Stimulated activated naive CD8-positive, alpha-beta T cell treated with anti-CD3 and anti-CD28 coated beads, Interleukin-15, Interleukin-2, amounts not matched to agents 100 ng/mL and 50 ng/mL, for 24 hours (primary cell): ENCODE measurements around the gene CCT4.
"Not testable (repeated sequence)": the region's sequence is repeated elsewhere in the genome, so short reads cannot be mapped to it uniquely, and the experiment has no call there.

Source experiments
- H3K27ac Mint-ChIP-seq: one replicate; pipeline ENCODE4 v1.8.0; 2021; ENCODE audit warnings: mild to moderate bottlenecking, mixed read lengths
- H3K27me3 Mint-ChIP-seq: one replicate; pipeline ENCODE4 v1.8.0; 2021; ENCODE audit warnings: mixed read lengths
- H3K36me3 Mint-ChIP-seq: one replicate; pipeline ENCODE4 v1.8.0; 2021; ENCODE audit warnings: low read depth, mixed read lengths
- H3K4me1 Mint-ChIP-seq: one replicate; pipeline ENCODE4 v1.8.0; 2021; ENCODE audit warnings: low read depth, mixed read lengths
- H3K4me3 Mint-ChIP-seq: one replicate; pipeline ENCODE4 v1.8.0; 2021; ENCODE audit warnings: mild to moderate bottlenecking, mixed read lengths
- H3K9me3 Mint-ChIP-seq: one replicate; pipeline ENCODE4 v1.8.0; 2021; ENCODE audit warnings: mixed read lengths

CCT4 gene

DNA sequence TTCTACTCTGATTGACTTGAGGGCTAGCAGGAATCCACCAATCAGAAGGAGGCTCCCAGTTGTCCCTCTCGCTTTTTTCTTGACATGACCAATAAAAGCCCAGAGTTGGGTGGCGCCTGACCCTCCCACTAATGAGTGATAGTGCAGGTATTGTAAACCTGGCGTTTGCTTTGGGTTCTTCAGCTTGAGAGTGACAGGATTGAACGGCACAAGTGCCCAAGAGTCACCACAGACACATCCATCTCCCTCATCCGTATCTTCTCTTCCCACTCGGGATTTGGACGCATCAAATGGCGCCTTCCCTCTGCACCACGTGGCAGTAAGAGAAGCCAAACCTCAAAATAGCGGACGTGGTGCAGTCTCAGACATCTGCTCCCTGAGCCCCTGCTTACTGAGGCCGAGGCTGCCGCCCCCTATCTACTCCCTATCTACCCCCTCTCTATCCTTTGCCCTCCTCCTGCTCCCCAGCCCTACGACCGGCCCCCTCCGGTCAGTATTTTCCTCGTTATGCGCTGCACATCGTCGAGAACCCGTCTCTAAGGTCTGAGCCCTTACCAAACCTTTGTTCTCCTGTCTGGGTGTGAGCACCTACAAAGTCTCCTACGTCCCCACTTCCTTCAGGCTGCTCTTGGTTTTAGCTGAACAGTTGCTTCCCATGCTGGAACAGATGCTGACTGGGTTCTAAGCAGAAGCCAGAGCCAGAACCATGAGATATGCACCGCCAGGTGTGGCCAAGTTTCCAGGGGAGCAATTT, 33.7 kb downstream of the CCT4 start:
- H3K27me3 Mint-ChIP-seq = no peaks in the 10 kb centered on the region
- peak overlapping the region; percentile 97 for H3K4me3 Mint-ChIP-seq
- H3K27ac Mint-ChIP-seq = peak overlapping the region; percentile 95
- no peaks in the 10 kb centered on the region for H3K9me3 Mint-ChIP-seq
- H3K36me3 Mint-ChIP-seq = no peaks in the 10 kb centered on the region
- peaks cover 34% of the 10 kb centered on the region for H3K4me1 Mint-ChIP-seq

- peak within 1 kb of the TSS; percentile 97 for H3K4me3 Mint-ChIP-seq
- H3K4me1 Mint-ChIP-seq = peaks cover 34% of the 10 kb centered on the region
- H3K27me3 Mint-ChIP-seq = no peaks in the 10 kb centered on the region
- H3K9me3 Mint-ChIP-seq = no peaks in the 10 kb centered on the region
- H3K36me3 Mint-ChIP-seq = no peaks in the 10 kb centered on the region
- peak within 1 kb of the TSS; percentile 95 for H3K27ac Mint-ChIP-seq
Observed at GRCh38 chr2:61853847-61854563, 34.5 kb downstream of the CCT4 start, which contains the start of gene FAM161A. FAM161A (minus strand) TSS chr2:61854060; CDS start chr2:61854041, 19 bp downstream.

DNA sequence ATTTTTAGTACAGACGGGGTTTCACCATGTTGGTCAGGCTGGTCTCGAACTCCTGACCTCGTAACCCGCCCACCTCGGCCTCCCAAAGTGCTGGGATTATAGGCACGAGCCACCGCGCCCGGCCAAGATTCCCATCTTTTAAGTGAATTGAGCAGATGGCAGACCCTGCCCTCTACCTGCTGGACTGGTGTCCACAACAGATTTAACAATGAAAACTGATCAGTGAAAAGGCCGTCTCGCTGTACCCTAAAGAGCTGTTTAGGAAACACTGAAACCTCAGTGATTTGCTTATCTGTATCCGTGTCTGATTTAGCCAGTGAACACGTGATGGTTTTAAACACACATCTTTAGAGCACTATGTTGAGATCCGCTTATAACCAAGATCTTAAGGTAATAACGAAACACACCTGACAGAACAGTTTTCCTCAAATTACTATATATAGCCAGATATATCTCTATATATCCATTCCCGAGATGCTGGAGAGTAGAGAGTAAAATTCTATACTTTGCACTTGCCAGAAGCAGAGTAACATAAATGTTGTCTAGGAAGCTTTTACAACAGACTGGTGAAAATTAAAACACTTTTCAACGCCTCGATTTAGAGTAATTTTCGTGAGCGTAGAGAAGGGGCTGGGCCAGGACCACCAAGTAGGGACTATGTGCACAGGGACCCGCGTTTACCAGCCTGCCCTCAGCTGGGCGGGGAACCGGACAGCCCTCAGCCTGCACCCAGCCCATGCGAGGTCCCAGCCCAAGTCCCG, 35.2 kb downstream of the CCT4 start:
- Mint-ChIP-seq H3K27ac (peak overlapping the region; percentile 67), H3K9me3 (no peaks in the 10 kb centered on the region), H3K36me3 (no peaks in the 10 kb centered on the region), H3K4me3 (peak overlapping the region; percentile 97), H3K27me3 (no peaks in the 10 kb centered on the region), H3K4me1 (peaks cover 34% of the 10 kb centered on the region)

DNA sequence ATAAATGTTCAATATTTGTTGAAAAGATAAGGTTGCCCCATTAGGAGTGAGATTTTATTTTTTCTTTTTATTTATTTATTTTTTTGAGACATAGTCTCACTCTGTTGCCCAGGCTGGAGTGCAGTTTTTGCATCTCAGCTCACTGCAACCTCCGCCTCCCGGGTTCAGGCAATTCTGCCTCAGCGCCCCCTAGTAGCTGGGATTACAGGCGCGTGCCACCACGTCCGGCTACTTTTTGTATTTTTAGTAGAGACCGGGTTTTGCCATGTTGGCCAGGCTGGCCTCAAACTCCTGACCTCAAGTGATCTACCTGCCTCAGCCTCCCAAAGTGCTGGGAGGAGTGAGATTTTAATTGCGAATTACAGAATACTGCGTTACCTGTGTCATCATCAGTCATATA, 37.2 kb downstream of the CCT4 start:
- H3K9me3 Mint-ChIP-seq, H3K27ac Mint-ChIP-seq, H3K36me3 Mint-ChIP-seq, H3K27me3 Mint-ChIP-seq, H3K4me3 Mint-ChIP-seq: not testable (repeated sequence)
- peaks cover 28% of the 10 kb centered on the region for H3K4me1 Mint-ChIP-seq

GRCh38 chr2:61845320-61845719, 43.1 kb downstream of the CCT4 start:
- Mint-ChIP-seq H3K4me3 (no peak overlapping the region), H3K27me3 (no peaks in the 10 kb centered on the region), H3K4me1 (no peaks in the 10 kb centered on the region), H3K36me3 (peaks cover under 1% of the 10 kb centered on the region), H3K9me3 (no peaks in the 10 kb centered on the region), H3K27ac (no peak overlapping the region)

- Mint-ChIP-seq H3K4me3 (no peak overlapping the region), H3K9me3 (no peaks in the 10 kb centered on the region), H3K27ac (no peak overlapping the region), H3K4me1 (no peaks in the 10 kb centered on the region), H3K27me3 (no peaks in the 10 kb centered on the region), H3K36me3 (peaks cover 5% of the 10 kb centered on the region)
Observed at GRCh38 chr2:61841286-61841685, 47.2 kb downstream of the CCT4 start.

DNA sequence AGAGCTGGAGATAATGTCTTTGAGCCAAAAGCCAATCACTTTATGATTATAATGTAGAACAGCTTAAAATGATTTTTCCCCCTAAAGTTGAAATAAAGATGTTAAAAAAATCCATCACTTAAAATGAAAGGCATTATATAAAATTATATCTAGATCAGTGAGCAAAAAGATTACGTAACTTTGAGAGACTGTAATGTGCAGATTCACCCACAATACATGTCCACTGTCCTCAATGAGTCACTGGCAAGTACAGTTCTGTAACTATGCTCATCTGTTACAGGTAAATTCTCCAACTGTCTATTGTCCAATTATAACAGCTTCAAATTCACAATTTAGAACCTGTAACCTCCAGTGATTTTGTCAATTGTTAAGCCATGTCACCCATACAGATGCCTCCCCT, 53.6 kb downstream of the CCT4 start:
- Mint-ChIP-seq H3K27ac (no peak overlapping the region), H3K27me3 (no peaks in the 10 kb centered on the region), H3K9me3 (peaks cover 4% of the 10 kb centered on the region), H3K4me3 (no peak overlapping the region), H3K4me1 (no peaks in the 10 kb centered on the region), H3K36me3 (peaks cover 17% of the 10 kb centered on the region)

DNA sequence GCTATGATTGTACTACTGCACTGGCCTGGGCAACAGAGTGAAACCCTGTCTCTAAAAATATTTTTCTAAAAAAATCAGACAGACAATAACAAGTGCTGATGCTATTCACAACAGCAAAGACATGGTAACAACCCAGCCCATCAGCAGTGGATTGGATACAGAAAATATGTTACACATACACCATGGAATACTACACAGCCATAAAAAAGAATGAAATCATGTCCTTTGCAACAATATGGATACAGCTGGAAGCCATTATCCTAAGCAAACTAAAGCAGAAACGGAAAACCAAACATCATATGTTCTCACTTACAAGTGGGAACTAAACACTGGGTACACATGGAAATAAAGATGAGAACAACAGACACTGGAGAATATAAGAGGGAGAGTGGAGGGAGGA, 54.5 kb downstream of the CCT4 start:
- Mint-ChIP-seq H3K36me3 (peaks cover 17% of the 10 kb centered on the region), H3K4me1 (no peaks in the 10 kb centered on the region), H3K9me3 (peaks cover 4% of the 10 kb centered on the region), H3K4me3 (no peak overlapping the region), H3K27me3 (no peaks in the 10 kb centered on the region), H3K27ac (no peak overlapping the region)

GRCh38 chr2:61832183-61832841, 56.1 kb downstream of the CCT4 start:
- H3K27me3 Mint-ChIP-seq = no peaks in the 10 kb centered on the region
- no peak overlapping the region for H3K4me3 Mint-ChIP-seq
- H3K9me3 Mint-ChIP-seq = peaks cover 4% of the 10 kb centered on the region
- no peaks in the 10 kb centered on the region for H3K4me1 Mint-ChIP-seq
- H3K36me3 Mint-ChIP-seq = peaks cover 17% of the 10 kb centered on the region
- no peak overlapping the region for H3K27ac Mint-ChIP-seq

DNA sequence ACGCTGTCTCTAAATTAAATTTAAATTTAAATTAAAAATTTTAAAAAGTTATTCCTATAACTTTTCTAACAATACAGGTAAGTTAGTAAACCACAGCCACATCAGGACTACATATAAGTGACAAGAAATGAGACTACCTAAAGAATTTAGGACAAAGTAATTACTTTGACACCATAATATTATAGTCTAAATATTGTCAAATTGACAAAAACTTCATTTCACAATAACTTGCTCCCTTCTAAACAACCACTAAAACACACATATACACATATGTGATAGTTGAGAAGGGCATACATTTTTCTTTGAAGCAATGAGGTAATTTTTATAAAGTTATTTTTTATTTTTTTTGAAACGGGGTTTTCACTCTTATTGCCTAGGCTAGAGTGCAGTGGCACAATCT, 66.2 kb downstream of the CCT4 start:
- no peaks in the 10 kb centered on the region for H3K4me1 Mint-ChIP-seq
- no peak overlapping the region for H3K27ac Mint-ChIP-seq
- no peaks in the 10 kb centered on the region for H3K9me3 Mint-ChIP-seq
- H3K36me3 Mint-ChIP-seq = no peaks in the 10 kb centered on the region
- no peak overlapping the region for H3K4me3 Mint-ChIP-seq
- H3K27me3 Mint-ChIP-seq = no peaks in the 10 kb centered on the region
